Thoracic aorta (tissue), 2 donors: ENCODE data around the gene CXCL11. TPM values are rescaled to one million over a fixed set of nuclear protein-coding genes. Genes with fewer than 3 reads are reported as not detected.
"Not testable (repeated sequence)": the region's sequence is repeated elsewhere in the genome, so short reads cannot be mapped to it uniquely, and the experiment has no call there.

ENCODE experiments used
- ATAC-seq: fragments of 150-250 bp; one replicate; pipeline ENCODE4 v1.8.0; 2017; ENCODE audit warnings: low read depth; ENCODE audit not compliant: insufficient number of reproducible peaks, low FRiP score
- DNase-seq: peaks from one replicate; pipeline ENCODE4 v3.0.0-alpha.2; 2020; ENCODE audit warnings: low spot score
- H3K27ac ChIP-seq, 2 donors: fragments of 200-600 bp; sonication (generic); 1 replicate in 1 of 2; 2 replicates in 1 of 2; pipeline ENCODE4 v1.5.1; 2016; ENCODE audit warnings: mild to moderate bottlenecking in 2 of 2, moderate library complexity in 2 of 2
- H3K27me3 ChIP-seq: fragments of 200-600 bp; sonication (generic); replicated peaks from 2 replicates; pipeline ENCODE4 v1.6.0; 2016; ENCODE audit warnings: mild to moderate bottlenecking; ENCODE audit not compliant: insufficient read depth
- H3K36me3 ChIP-seq: fragments of 200-600 bp; sonication (generic); one replicate; pipeline ENCODE4 v1.5.1; 2016
- H3K4me1 ChIP-seq, 2 donors: fragments of 200-600 bp; sonication (generic); 1 replicate in 1 of 2; 2 replicates in 1 of 2; pipeline versions ENCODE4 v1.5.1 to v1.6.0; 2016; ENCODE audit warnings: low read depth in 2 of 2, mild to moderate bottlenecking in 1 of 2; ENCODE audit not compliant: control insufficient read depth in 1 of 2
- H3K4me3 ChIP-seq: fragments of 200-600 bp; sonication (generic); 2 replicates; pipeline ENCODE4 v1.5.1; 2016; ENCODE audit warnings: mild to moderate bottlenecking
- H3K9me3 ChIP-seq: fragments of 200-600 bp; sonication (generic); 2 replicates; pipeline ENCODE4 v1.5.1; 2016
- total RNA-seq, 2 donors: library from RNA; depleted of rRNA; stranded (reverse); fragments of >200 nt; gene quantifications; one replicate each; pipeline versions ENCODE4 v1.1.0 to v1.2.3, GENCODE V29; 2016
- TF ChIP-seq, protein P1 (sequence below): fragments of 200-600 bp; sonication (generic); IDR thresholded peaks from one replicate; pipeline ENCODE4 v1.5.1; 2019; ENCODE audit warnings: antibody characterized with exemption

CXCL11 gene
- total RNA-seq, 2 donors from 2014 or later: not detected

DNA sequence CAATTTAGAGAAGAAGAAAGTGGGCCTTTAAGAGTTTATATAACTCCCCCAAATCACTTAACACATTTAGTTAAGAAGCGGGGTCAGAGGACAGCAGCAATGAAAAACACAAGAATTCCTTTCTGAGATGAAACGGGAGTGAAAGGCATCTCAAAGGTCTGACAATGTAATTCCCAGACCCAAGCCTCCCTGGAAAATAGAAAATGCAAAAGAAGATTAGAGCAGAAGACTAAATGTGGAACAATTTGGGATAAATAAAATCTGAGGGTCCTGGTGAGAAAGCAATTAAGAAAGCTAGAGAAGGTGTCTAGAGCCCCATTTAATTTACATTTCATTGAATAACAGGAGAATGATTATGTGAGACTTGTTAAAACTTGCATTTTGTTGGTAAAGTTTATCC lies 19.6 kb upstream of the CXCL11 start:
- ATAC-seq: no peak
- TF ChIP-seq, protein P1, sequence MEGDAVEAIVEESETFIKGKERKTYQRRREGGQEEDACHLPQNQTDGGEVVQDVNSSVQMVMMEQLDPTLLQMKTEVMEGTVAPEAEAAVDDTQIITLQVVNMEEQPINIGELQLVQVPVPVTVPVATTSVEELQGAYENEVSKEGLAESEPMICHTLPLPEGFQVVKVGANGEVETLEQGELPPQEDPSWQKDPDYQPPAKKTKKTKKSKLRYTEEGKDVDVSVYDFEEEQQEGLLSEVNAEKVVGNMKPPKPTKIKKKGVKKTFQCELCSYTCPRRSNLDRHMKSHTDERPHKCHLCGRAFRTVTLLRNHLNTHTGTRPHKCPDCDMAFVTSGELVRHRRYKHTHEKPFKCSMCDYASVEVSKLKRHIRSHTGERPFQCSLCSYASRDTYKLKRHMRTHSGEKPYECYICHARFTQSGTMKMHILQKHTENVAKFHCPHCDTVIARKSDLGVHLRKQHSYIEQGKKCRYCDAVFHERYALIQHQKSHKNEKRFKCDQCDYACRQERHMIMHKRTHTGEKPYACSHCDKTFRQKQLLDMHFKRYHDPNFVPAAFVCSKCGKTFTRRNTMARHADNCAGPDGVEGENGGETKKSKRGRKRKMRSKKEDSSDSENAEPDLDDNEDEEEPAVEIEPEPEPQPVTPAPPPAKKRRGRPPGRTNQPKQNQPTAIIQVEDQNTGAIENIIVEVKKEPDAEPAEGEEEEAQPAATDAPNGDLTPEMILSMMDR: no peak
- Histone ChIP-seq H3K4me3 (no peak overlapping the region), H3K9me3 (no peaks in the 10 kb centered on the region), H3K27me3 (no peaks in the 10 kb centered on the region), H3K27ac (no peak overlapping the region), H3K36me3 (no peaks in the 10 kb centered on the region), H3K4me1 (no peaks in the 10 kb centered on the region)
- no peak for DNase-seq

DNA sequence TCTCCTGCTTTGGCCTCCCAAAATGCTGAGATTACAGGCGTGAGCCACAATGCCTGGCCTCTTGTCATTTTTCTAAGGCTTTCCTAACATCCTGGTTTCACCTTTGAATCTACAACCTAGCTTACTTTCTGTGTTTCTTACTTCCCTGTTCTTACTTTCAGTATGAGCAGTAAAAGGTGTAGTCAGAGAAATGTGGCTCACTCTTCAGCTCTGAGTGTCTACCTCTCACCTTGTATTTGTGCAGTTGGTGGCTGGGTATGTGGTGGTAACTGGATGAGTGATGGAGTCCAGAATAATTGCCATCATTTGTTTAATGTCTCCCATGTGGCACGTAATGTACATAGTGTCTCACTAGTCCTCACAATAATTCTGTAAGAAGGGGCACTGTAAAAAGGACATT lies 19.1 kb upstream of the CXCL11 start:
- ATAC-seq (no peak), DNase-seq (no peak)
- H3K4me3 ChIP-seq: no peak overlapping the region
- H3K4me1 ChIP-seq: no peaks in the 10 kb centered on the region
- no peak overlapping the region for H3K27ac ChIP-seq
- no peaks in the 10 kb centered on the region for H3K27me3 ChIP-seq
- TF ChIP-seq, protein P1: no peak
- no peaks in the 10 kb centered on the region for H3K36me3 ChIP-seq
- H3K9me3 ChIP-seq: no peaks in the 10 kb centered on the region

DNA sequence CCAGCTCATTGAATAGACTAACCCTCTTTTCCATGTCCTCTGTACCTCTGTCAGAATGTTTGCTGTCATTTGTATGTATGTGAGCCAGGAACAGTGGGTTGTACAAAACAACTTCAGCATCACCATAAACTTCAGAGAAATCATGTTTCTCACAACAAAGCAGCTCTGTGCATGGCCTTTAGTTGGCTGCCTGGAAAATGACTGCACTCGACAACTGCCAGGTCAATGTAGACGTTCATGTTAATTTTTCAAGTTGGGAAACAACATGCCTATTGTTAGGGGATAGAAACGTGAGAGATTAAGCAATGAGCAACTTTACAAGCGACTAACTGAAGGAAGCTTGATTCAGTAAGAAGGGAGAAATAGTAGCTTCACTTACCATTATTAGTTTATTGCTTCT lies 17.9 kb upstream of the CXCL11 start:
- no peak for DNase-seq
- Histone ChIP-seq H3K27me3 (no peaks in the 10 kb centered on the region), H3K27ac (no peak overlapping the region), H3K9me3 (no peaks in the 10 kb centered on the region), H3K36me3 (no peaks in the 10 kb centered on the region), H3K4me1 (no peaks in the 10 kb centered on the region), H3K4me3 (no peak overlapping the region)
- TF ChIP-seq, protein P1: no peak
- ATAC-seq: no peak

DNA sequence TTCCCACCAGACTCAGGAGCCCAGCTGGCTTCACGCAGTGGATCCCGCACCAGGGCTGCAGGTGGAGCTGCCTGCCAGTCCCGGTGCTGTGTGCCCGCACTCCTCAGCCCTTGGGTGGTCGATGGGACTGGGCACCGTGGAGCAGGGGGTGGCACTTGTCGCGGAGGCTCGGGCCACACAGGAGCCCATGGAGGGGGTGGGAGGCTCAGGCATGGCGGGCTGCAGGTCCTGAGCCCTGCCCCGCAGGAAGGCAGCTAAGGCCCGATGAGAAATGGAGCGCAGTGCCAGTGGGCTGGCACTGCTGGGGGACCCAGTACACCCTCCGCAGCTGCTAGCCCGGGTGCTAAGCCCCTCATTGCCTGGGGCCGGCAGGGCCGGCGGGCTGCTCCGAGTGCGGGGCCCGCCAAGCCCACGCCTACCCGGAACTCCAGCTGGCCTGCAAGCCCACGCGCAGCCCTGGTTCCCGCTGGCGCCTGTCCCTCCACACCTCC lies 14.7 kb upstream of the CXCL11 start:
- not testable (repeated sequence) for H3K4me1 ChIP-seq, H3K4me3 ChIP-seq, ATAC-seq, DNase-seq, H3K27me3 ChIP-seq, H3K9me3 ChIP-seq, H3K36me3 ChIP-seq, H3K27ac ChIP-seq

DNA sequence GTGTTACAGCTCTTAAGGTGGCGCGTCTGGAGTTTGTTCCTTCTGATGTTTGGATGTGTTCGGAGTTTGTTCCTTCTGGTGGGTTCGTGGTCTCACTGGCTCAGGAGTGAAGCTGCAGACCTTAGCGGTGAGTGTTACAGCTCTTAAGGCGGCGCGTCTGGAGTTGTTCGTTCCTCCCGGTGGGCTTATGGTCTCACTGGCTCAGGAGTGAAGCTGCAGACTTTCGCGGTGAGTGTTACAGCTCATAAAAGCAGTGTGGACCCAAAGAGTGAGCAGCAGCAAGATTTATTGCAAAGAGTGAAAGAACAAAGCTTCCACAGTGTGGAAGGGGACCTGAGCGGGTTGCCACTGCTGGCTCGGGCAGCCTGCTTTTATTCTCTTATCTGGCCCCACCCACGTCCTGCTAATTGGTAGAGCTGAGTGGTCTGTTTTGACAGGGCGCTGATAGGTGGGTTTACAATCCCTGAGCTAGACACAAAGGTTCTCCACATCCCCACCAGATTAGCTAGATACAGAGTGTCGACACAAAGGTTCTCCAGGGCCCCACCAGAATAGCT lies 14.1 kb upstream of the CXCL11 start:
- not testable (repeated sequence) for H3K4me1 ChIP-seq, DNase-seq, H3K36me3 ChIP-seq, ATAC-seq, H3K4me3 ChIP-seq, H3K27ac ChIP-seq, H3K9me3 ChIP-seq, H3K27me3 ChIP-seq

DNA sequence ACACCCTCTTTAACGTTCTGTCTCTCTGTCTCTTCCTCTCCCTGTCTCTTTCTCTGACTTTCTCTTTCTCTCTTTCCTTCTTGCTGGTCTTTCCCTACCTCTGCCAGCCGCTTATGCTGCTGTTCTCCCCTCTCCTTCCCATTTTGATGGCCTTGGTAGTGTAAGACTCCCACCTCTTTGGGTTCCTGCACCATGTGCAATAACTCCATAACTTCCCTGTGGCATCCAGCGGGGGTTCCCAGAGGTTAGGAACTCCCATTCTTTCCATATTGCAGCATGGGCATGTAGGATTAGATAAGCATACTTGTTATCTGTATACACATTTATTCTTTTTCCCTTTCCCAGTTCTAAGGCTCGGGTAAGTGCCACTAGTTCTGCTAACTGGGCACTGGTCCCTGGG lies 8.8 kb upstream of the CXCL11 start:
- not testable (repeated sequence) for ATAC-seq, H3K27me3 ChIP-seq, H3K9me3 ChIP-seq, H3K27ac ChIP-seq, H3K4me1 ChIP-seq, DNase-seq, H3K36me3 ChIP-seq, H3K4me3 ChIP-seq

DNA sequence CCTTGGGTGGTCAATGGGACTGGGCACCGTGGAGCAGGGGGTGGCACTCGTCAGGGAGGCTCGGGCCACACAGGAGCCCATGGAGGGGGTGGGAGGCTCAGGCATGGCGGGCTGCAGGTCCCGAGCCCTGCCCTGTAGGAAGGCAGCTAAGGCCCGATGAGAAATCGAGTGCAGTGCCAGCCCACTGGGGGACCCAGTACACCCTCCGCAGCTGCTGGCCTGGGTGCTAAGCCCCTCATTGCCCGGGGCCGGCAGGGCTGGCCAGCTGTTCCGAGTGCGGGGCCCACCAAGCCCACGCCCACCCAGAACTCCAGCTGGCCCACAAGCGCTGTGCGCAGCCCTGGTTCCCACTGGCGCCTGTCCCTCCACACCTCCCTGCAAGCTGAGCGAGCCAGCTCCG lies 7.4 kb upstream of the CXCL11 start:
- H3K9me3 ChIP-seq, H3K4me1 ChIP-seq, H3K27ac ChIP-seq, ATAC-seq, DNase-seq, H3K4me3 ChIP-seq, H3K36me3 ChIP-seq, H3K27me3 ChIP-seq: not testable (repeated sequence)

DNA sequence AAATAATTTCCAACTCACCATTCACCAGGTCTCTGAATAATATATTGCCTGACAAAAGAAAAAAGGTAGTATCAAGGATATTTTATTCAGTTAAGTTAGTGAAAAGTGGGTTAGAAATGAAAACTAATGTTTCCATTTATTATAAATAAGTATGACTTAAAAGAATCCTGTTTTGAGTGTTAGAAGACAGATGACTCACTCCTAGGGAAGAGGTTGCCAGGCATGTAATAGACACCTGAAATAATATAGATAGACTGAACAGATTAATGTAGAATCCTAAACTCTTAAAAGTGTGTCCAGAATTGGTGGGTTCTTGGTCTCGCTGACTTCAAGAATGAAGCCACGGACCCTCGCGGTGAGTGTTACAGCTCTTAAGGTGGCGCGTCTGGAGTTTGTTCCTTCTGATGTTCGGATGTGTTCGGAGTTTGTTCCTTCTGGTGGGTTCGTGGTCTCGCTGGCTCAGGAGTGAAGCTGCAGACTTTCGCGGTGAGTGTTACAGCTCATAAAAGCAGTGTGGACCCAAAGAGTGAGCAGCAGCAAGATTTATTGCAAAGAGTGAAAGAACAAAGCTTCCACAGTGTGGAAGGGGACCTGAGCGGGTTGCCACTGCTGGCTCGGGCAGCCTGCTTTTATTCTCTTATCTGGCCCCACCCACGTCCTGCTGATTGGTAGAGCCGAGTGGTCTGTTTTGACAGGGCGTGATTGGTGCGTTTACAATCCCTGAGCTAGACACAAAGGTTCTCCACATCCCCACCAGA lies 6.5 kb upstream of the CXCL11 start:
- H3K36me3 ChIP-seq, ATAC-seq, H3K4me1 ChIP-seq, DNase-seq, H3K27ac ChIP-seq, H3K4me3 ChIP-seq, H3K27me3 ChIP-seq, H3K9me3 ChIP-seq: not testable (repeated sequence)
